T-helper 1 cell treated with Interleukin-12 subunit alpha and Interleukin-12 subunit beta and Interleukin-4 antibody, amounts not matched to agents 30 ng/mL and 1 ng/mL, for 36 hours (primary cell): ENCODE data around the gene MAPRE3. TPM values are rescaled to one million over a fixed set of nuclear protein-coding genes. Genes with fewer than 3 reads are reported as not detected.

Experiments used
- intact Hi-C: fragments of 100-400 bp; cut with micrococcal nuclease; formaldehyde crosslinking; loops from one replicate; pipeline ENCODE4 v1.15.1; 2024
- total RNA-seq: library from RNA; stranded (reverse); gene quantifications from 2 replicates; pipeline ENCODE4 v1.2.3, GENCODE V29; 2022

Gene MAPRE3
- total RNA-seq, 1 donor from 2014 or later, result 3.4 TPM

DNA sequence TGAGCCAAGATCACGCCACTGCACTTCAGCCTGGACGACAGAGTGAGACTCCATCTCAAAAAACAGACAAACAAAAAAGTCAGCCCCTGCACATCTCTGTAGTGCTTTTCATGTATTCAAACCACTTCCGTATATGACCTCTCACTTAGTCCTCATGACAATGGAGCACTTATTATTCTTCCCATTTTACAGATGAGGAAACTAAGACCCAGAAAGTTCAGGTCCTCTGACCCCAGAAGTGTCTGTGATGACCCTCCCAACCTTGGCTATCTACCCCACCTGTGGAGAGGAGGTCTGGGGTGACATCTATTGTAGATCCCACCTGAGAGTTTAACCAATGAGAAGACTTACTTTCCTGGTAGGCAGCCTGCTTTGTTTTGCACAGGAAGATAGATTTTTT is 21.6 kb upstream of the MAPRE3 start:
- intact Hi-C loops, result no loop called here

GRCh38 chr2:26950246-26950645 is 20.2 kb upstream of the MAPRE3 start:
- intact Hi-C loops, result no loop called here

DNA sequence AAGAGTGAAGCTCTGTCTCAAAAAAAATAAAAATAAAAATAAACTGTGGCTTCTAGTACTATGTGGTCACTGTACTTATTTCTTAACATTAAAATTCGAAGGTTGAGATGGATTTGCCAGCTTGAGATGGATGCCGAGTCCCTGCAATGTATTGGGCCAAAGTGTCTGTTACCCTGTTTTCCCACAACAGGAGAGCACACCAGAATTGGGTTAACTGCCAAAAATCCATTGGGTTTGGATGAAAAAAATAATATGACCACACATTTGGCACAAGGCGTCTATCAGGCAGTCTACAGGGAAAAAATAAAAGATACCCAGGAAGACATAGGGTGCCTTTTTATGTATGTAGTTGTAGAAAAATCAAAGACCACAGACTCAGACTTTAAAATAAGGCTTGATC is 19.2 kb upstream of the MAPRE3 start:
- intact Hi-C loops, result no loop called here

DNA sequence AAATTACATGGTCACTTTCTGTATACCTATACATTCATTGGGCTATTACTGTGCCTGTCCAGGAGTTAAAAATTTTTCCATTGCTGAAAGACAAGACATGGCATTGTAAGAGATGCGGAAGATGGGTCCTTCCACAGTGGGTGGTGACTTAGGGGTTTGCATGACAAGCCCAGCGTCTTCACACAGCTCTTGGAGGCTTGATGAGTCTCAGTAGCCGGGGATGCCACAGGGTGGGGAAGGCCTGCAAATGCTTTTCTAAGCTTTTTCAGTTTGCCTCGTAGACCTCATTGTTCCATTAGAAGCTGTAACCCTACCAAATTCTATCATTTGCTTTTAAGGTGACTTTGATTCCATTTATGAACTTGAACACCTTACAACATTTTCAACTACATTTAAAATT is 18.1 kb upstream of the MAPRE3 start:
- intact Hi-C loops, result no loop called here

GRCh38 chr2:26954135-26954534 is 16.3 kb upstream of the MAPRE3 start:
- intact Hi-C loops, result no loop called here

- intact Hi-C loops, result no loop called here
Measured at GRCh38 chr2:26957041-26957440, 13.4 kb upstream of the MAPRE3 start.

DNA sequence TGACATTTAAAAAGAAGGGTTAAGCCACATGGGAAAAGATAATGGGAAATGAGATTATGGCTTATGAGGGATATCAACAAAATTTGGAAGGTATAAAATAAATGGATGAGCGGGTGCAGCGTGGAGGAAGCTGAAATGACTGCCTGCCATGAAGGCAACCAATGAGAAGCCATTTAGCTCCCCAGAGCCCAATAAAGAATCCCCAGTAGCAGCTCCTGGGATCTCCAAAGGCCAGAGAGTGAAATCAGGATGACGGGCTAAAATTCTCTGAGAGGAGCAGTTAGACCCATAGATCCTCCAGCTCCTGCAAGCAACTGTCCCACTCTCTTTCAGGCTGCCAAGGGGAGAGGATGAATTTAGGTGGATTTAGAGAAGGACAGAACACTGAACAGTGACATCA is 12.9 kb upstream of the MAPRE3 start:
- intact Hi-C loops, result no loop called here

GRCh38 chr2:26959331-26959730 is 11.1 kb upstream of the MAPRE3 start:
- intact Hi-C loops, result no loop called here

- intact Hi-C loops, result loop anchor here (5.0 kb wide), 1 partner anchor 208 kb away; no protein-coding TSS in a partner anchor
Measured at GRCh38 chr2:26964446-26965130, 5.8 kb upstream of the MAPRE3 start.

GRCh38 chr2:26968001-26968400 is 2.4 kb upstream of the MAPRE3 start:
- intact Hi-C loops, result no loop called here

- intact Hi-C loops, result no loop called here
Measured at GRCh38 chr2:26969077-26969844, 1.2 kb upstream of the MAPRE3 start.

GRCh38 chr2:26970928-26971627 is 641 bp downstream of the MAPRE3 start:
- intact Hi-C loops, result loop anchor here (1.0 to 5.0 kb wide), 5 partner anchors 10 to 291 kb away; partner anchors contain the start of genes ATRAID, SLC30A3, SLC5A6 and TMEM214

GRCh38 chr2:26971911-26972786 is 1.7 kb downstream of the MAPRE3 start:
- intact Hi-C loops, result loop anchor here (5.0 kb wide), 1 partner anchor 290 kb away; the partner anchor contains the start of gene SLC30A3

DNA sequence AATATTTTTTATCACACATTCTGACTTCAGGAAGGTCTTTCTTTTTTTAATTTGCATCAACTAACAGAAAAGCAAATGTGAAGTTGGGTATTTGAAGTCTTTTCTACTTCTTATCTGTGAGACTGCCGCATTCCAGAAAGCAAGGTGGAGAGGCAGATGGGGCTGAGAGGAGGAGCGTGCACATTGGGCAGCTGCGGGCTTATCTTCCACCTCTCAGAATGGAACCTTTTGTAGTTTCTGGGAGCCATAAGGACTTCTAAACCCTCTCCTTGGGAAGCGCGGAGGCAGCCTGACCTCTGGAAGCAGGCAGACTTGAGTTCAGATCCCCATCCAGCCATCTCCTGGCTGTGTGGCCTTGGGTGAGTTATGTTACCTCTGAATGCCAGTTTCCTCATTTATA is 3.9 kb downstream of the MAPRE3 start:
- intact Hi-C loops, result loop anchor here (5.0 kb wide), 1 partner anchor 288 kb away; the partner anchor contains the start of gene SLC30A3

DNA sequence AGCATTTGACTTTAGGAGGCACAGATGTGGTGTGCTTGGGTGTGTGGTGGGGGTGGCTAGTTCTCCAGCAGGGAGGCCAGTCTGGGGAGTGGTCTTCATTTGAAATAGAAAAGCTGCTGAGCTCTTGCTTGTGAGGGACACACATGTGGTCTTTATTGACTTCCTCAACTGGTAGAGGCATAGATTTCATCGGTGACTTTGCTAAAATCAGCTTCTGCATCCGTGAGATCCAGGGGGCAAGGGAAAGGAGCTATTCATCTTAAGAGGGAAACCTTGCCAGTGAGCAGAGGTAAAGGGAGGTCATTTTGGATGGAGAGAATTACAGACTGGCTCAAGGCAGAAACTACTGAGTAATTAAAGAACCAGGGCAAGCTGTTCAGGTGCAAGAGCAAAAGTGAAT is 4.7 kb downstream of the MAPRE3 start:
- intact Hi-C loops, result no loop called here

DNA sequence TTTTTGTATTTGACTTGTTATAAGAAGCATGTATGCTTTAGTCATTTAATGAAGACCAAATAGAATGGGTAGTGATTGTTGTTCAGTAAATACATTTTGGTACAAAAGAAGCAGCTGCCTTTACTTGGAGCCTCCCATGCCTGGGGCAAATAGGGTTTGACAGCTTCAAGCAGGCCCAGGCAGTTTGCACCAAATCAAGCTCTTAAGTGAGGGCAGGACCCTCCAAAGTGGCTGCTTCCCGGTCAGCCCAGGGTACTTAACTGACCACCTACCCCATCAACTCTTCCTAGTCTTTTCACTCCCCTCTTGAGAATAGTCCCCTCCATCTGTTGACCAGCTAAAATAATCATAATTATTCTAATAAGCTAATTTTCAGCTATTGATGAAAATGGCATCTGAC is 5.2 kb downstream of the MAPRE3 start:
- intact Hi-C loops, result no loop called here

DNA sequence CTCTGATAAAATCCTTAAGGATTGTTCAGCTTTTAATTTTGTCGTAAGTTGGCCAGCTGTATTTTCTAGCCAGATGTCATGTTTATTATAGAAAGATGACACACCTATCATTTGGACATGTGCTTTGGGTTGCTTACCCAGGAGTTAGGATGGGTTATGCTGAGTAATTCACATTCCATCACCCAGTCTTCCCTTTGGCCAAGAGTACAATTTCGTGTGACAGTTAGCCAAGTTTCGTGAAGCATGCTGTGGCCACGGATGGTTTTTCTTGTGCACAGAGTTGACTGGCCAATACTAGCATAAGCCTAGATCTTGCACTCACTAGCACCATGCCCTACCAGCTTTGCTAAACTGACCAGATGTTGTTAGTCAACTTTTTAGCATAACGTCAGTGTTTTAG is 5.8 kb downstream of the MAPRE3 start:
- intact Hi-C loops, result no loop called here

DNA sequence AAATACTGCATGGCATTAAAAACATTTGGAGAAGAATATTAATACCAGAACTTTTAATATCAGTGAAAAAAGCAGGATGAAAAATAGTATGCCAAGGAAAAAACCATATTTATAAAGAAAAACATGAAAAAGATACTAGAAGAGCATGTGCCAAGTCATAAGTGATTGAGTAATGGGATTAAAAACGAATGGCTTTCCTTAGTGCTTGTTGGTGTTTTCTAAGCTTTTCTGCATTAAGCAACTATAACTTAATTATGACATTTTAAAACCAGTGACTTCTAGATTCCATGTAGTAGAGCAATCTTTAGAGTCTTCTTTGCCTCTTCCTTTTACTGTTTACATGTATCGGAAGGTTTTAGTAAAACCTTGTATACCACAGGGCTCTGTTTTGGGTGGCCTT is 6.6 kb downstream of the MAPRE3 start:
- intact Hi-C loops, result no loop called here

- intact Hi-C loops, result no loop called here
Measured at GRCh38 chr2:26978061-26978596, 7.7 kb downstream of the MAPRE3 start.

DNA sequence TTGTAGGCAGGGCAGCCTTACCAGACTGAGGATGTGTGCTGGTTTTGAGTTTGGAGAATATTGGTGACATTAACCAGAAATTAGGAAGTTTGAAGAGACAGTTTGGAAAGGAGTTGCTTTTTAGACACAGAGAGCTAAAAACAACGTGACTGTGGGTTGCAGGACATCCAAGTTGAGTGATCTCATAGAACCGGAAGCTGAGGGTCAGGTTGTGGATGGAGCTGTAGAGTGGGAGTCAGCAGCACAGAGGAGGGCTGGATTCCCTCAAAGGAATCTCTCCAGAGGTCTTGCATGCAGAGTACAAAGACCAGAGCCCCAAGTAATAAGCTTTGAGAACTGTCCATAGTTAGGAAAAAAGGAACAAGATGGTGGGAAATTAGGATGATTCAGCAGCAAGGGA is 9.3 kb downstream of the MAPRE3 start:
- intact Hi-C loops, result no loop called here

DNA sequence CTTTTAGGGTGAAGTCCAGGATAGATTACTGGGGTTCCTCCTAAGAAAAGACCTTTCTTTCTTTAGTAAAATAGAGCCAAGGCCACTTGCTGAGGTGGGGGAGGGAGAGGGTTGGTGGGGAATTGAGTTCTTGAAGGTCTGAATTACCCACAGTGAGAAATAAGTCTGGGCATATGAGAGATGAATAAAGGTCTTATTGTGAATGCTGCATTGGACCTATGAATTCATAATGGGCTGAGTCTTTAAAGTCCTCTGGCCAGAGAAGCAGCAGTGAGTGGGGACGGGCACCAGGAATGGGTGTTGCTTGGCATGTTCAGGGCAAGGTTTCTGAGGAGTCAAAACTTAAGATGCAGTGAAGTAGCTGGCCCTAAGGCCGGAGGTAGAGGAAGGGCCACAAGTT is 10.5 kb downstream of the MAPRE3 start:
- intact Hi-C loops, result no loop called here
